GM15510 (cell line): ENCODE results near the gene TNFAIP6.

Experiments
- POLR2A ChIP-seq: IDR thresholded peaks from 3 replicates; pipeline ENCODE4 v1.6.1; 2011; ENCODE audit warnings: borderline replicate concordance; ENCODE audit not compliant: insufficient read length; ENCODE audit errors: extremely low read depth

The TNFAIP6 gene

GRCh38 chr2:151395509-151396374 lies 38.4 kb downstream of the TNFAIP6 start:
- no peak for TF ChIP-seq POLR2A

DNA sequence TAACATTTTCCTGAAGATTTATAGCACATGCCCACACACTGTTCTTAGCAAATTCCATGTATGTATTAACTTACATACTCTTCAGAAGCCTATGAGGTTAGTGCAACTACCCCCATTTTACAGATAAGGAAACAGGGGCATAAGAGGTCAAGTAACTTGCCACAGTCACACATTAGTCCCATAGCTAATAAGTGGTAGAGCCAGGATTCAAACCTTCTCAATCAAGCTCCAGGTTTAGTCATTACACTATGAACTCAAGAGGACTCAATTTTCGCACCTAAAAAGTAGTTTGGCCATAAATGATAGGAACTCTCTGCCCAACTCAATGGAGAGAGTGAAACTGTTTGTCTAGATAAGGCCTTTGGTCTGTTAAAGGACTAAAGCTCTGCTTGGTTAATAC lies 42.6 kb downstream of the TNFAIP6 start:
- TF ChIP-seq POLR2A = no peak

DNA sequence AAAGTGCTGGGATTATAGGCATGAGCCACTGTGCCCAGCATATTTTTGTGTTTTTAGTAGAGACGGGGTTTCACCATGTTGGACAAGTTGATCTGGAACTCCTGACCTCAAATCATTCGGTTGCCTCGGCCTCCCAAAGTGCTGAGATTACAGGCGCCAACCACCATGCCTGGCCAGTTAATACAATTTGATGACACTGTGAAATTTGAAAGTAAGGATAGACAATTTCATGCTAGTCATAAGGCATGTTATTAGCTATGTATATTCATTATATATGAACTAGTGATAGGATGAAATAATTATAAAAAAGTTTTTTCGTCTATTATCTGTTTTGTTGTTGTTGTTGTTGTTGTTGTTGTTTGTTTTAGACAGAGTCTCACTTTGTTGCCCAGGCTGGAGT lies 43.8 kb downstream of the TNFAIP6 start:
- TF ChIP-seq POLR2A = no peak

GRCh38 chr2:151403914-151404313 lies 46.5 kb downstream of the TNFAIP6 start:
- TF ChIP-seq POLR2A = no peak

- TF ChIP-seq POLR2A = no peak
Observed at GRCh38 chr2:151405376-151405775, 48.0 kb downstream of the TNFAIP6 start.

- TF ChIP-seq POLR2A = no peak
Observed at GRCh38 chr2:151407281-151407680, 49.9 kb downstream of the TNFAIP6 start.

DNA sequence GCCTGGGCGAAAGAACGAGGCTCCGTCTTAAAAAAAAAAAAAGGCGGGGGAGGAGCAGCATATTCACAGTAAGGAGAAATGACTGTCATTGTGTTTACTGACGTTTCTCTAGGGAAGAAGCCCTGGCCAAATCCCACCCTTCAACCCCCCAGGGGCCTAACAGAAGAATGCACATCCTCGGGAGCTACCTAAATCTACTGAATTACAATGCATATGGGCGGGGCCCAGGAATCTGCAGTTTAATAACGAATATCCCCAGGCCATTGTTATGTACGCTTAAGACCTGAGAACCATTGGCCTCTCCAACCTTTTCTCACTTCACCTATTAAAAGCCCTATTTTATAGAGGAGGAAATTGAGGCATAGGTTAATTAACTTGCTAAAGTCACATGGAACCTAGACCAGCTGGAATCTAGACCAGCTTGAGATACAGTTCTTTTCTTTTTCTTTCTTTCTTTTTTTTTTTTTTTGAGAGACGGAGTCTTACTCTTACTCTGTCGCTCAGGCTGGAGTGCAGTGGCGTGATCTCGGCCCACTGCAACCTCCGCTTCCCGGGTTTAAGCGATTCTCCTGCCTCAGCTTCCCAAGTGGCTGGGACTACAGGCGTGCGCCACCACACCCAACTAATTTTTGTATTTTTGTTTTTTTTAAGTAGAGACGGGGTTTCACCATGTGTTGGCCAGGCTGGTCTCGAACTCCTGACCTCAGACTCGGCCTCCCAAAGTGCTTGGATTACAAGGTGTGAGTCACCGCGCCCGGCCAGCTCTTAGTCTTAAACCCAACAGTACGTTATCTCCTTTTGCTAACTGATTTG lies 51.6 kb downstream of the TNFAIP6 start:
- TF ChIP-seq POLR2A = no peak

DNA sequence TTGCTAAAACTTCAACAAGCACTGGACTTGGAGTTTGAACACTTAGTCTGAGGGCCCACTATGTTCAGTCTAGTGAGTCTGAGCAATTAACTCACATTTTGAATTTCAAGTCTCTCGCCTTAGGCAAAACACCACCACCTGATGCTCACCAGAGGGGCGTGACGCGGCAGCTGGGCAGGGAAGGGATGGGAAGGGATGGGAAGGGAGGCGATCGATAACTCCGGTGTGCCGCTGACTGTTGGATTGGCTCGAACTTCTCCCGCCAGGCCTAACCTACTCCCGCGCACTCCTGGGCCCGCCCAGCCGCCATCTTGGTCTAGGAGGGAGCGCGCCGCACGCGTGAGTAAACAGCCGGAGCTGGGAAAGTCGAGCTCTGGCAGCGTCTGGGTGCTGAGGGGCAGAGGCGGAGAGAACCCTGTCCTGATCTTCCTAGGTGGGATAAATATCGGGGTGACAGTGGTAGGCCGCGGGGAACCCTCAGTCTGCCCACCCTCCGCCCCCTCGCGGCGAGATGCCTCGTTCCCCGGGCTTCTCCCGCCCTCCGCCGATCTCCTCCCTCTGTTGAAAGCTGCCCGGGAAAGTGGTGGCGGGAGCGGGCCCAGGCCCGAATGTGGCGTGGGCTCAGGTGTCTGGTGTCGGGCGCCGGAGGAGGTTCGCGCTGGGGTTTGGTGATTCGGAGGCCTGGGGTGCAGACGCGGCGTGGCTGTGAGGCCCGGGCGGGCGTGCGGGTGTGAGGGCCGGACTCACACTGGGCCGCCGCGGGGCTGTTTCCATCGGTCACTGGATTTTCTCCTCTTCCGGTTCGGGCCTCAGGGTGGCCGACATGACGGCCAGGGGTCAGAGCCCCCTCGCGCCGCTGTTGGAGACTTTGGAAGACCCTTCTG lies 52.5 kb downstream of the TNFAIP6 start, which contains the start of gene RIF1:
RIF1 (plus strand) TSS at position 302 of the 884 bp plus-strand sequence; CDS start at position 824, 522 bp downstream.
- TF ChIP-seq POLR2A = peak; percentile 68

DNA sequence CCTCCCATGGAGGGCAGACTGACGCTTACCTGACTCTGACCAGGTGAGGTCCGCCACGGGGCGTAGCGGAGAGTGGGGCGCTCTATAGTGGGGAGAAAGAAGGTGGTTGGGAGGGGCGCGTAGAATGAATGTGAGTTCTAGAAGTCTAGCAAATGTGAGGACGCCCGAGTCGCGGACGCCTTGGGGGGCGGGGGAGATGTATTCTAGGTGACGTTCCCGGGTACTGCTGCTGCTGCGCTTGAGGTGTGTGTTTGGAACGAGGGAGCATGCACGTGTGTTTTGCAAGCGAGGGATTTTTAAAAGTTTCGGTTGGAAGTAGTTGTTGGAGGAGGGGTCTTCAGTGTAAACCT lies 53.1 kb downstream of the TNFAIP6 start:
- no peak for TF ChIP-seq POLR2A

GRCh38 chr2:151417650-151418049 lies 60.3 kb downstream of the TNFAIP6 start:
- no peak for TF ChIP-seq POLR2A

- no peak for TF ChIP-seq POLR2A
Observed at GRCh38 chr2:151422917-151423439, 65.6 kb downstream of the TNFAIP6 start.

DNA sequence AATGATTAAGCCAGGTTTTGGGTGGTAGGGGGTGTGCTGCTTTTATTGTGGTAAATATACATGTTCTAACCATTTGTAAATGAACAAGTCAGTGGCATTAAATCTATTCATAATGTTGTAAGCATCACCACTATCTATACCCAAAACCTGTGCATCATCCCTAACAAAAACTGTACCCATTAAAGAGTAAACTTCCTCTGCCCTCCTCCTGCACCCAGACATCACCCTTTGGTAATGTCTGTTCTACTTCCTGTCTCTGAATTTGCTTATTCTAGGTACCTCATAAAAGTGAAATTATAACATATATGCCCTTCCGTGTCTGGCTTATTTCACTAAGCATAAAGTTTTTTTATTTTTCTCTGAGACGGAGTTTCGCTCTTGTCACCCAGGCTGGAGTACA lies 66.4 kb downstream of the TNFAIP6 start:
- no peak for TF ChIP-seq POLR2A
